Duodenal mucosa (tissue), 2 donors: ENCODE data around the gene DPY19L3.
"Not testable (repeated sequence)": the region's sequence is repeated elsewhere in the genome, so short reads cannot be mapped to it uniquely, and the experiment has no call there.

Source experiments
- H3K27ac ChIP-seq: one replicate; pipeline ENCODE4 v1.7.0; 2013; ENCODE audit warnings: low read depth, low read length
- H3K27me3 ChIP-seq, 2 donors: one replicate each; pipeline ENCODE4 v1.7.0; 2013; ENCODE audit warnings: low read length in 2 of 2, control low read depth in 1 of 2; ENCODE audit not compliant: insufficient read depth in 2 of 2, control insufficient read depth in 1 of 2
- H3K36me3 ChIP-seq, 2 donors: one replicate each; pipeline ENCODE4 v1.7.0; 2013; ENCODE audit warnings: low read length in 2 of 2, control low read depth in 1 of 2; ENCODE audit not compliant: insufficient read depth in 2 of 2, control insufficient read depth in 1 of 2
- H3K4me1 ChIP-seq, 2 donors: one replicate each; pipeline ENCODE4 v1.7.0; 2013; ENCODE audit warnings: low read length in 2 of 2, control low read depth in 1 of 2; ENCODE audit not compliant: insufficient read depth in 2 of 2, control insufficient read depth in 1 of 2
- H3K4me3 ChIP-seq, 2 donors: one replicate each; pipeline ENCODE4 v1.7.0; 2013; ENCODE audit warnings: low read length in 2 of 2, low read depth in 1 of 2
- H3K9ac ChIP-seq, 2 donors: one replicate each; pipeline ENCODE4 v1.7.0; 2013; ENCODE audit warnings: low read length in 2 of 2, low read depth in 1 of 2
- H3K9me3 ChIP-seq, 2 donors: one replicate each; pipeline ENCODE4 v1.7.0; 2013; ENCODE audit warnings: low read length in 2 of 2, control low read depth in 1 of 2; ENCODE audit not compliant: control insufficient read depth in 1 of 2

Gene DPY19L3

GRCh38 chr19:32367063-32367462 lies 38.5 kb upstream of the DPY19L3 start:
- peaks cover 10 to 60% of the 10 kb centered on the region in 2 donors for H3K36me3 ChIP-seq
- H3K9ac ChIP-seq, result no peak overlapping the region
- no peaks in the 10 kb centered on the region for H3K27me3 ChIP-seq
- H3K4me1 ChIP-seq, result peaks cover 0 to 15% of the 10 kb centered on the region in 2 donors
- no peak overlapping the region for H3K27ac ChIP-seq
- no peak overlapping the region for H3K4me3 ChIP-seq
- H3K9me3 ChIP-seq, result no peaks in the 10 kb centered on the region

- no peak overlapping the region for H3K4me3 ChIP-seq
- no peak overlapping the region for H3K27ac ChIP-seq
- H3K9ac ChIP-seq, result no peak overlapping the region
- H3K4me1 ChIP-seq, result peaks cover 4 to 14% of the 10 kb centered on the region in 2 donors
- peaks cover 13 to 60% of the 10 kb centered on the region in 2 donors for H3K36me3 ChIP-seq
- no peaks in the 10 kb centered on the region for H3K27me3 ChIP-seq
- no peaks in the 10 kb centered on the region for H3K9me3 ChIP-seq
Observed at GRCh38 chr19:32367948-32368536, 37.5 kb upstream of the DPY19L3 start.

DNA sequence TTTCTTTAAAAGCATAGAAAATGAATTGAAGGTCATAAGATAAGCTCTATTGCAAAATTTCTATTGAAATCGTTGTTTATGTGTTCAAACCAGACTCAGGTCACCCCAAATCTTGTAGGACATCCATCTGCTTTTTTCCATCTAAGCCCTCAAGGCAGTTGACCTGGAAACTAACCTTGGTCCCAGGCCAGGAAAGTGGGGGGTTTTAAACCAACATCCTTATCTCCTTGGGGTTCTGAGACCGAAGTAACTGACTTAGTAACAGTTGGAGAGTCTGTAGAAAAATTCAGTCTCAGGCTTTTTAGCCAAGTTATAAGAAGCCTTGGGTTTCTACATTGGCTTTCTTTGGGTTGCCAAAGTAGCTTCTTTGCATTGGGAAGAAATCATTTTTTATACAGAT lies 36.8 kb upstream of the DPY19L3 start:
- no peak overlapping the region for H3K4me3 ChIP-seq
- no peak overlapping the region for H3K27ac ChIP-seq
- peaks cover 11 to 13% of the 10 kb centered on the region in 2 donors for H3K4me1 ChIP-seq
- H3K9ac ChIP-seq, result no peak overlapping the region
- no peaks in the 10 kb centered on the region for H3K27me3 ChIP-seq
- H3K36me3 ChIP-seq, result peaks cover 13 to 55% of the 10 kb centered on the region in 2 donors
- no peaks in the 10 kb centered on the region for H3K9me3 ChIP-seq

DNA sequence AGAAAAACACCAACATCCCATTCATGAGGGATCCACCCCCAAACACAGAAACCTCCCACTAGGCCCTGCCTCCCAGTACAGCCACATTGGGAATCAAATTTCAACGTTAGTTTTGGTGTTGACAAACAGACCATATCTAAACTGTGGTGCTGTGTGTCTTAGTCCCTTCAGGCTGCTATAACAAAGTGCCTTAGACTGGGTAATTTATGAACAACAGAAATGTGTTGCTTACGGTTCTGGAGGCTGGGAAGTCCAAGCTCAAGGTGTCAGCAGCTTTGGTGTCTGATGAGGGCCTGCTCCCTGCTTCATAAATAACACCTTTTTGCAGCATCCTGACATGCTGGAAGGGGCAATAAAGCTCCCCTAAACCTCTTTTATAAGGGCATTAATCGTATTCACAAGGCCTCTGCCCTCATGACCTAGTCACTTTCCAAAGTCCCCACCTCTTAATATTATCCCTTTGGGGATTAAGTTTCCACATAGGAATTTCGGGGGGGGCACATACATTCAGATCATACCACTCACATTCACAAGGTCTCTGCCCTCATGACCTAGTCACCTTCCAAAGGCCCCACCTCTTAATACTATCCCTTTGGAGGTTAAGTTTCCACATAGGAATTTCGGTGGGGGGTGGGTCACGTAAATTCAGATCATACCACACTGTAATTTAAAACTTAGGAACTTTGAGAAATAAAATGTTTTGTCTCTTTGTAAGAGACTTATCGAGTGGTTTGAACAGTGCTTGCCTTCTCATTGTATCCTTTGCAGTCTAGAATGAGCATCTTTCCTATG lies 32.6 kb upstream of the DPY19L3 start:
- peak overlapping the region; percentile 33 for H3K27ac ChIP-seq
- no peak overlapping the region for H3K9ac ChIP-seq
- H3K36me3 ChIP-seq, result peaks cover 15 to 39% of the 10 kb centered on the region in 2 donors
- peak overlapping the region; percentile 23 to 37 for H3K4me3 ChIP-seq
- no peaks in the 10 kb centered on the region for H3K27me3 ChIP-seq
- peaks cover 11 to 14% of the 10 kb centered on the region in 2 donors for H3K4me1 ChIP-seq
- no peaks in the 10 kb centered on the region for H3K9me3 ChIP-seq

DNA sequence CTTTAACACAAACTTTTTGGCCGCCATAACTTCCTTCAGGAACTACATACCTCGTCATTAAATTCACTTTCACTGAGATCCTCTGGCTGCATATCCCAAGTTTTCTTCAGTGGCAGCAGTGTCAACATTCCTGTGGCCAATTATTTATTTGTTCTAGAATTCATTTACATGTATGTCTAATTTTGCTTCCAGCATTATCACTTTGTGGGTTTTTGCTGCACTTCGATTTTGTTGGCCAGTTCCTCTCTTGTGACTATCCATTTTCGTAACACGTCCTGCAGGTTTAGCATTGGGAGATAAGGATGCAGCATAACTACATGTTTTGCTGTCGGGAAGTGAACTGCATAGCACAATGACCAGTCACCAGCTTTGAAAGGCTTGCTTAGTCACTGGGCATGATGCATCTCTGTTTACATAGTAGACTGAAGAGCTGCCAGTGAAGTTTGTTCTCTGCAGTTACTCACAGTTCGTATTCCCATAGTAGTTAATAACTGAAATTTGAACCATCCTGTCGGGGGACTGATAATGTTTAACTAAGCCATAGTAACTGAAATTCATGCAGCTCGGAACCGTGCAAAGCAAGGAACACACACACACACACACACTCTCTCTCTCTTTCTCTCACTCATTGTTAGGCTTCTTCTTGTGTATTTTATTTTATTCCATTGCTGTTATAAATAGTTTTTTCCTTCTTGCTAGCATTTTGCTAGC lies 31.8 kb upstream of the DPY19L3 start:
- H3K9me3 ChIP-seq, result no peaks in the 10 kb centered on the region
- H3K36me3 ChIP-seq, result peaks cover 17 to 36% of the 10 kb centered on the region in 2 donors
- no peak overlapping the region for H3K9ac ChIP-seq
- no peaks in the 10 kb centered on the region for H3K27me3 ChIP-seq
- peaks cover 11 to 14% of the 10 kb centered on the region in 2 donors for H3K4me1 ChIP-seq
- H3K27ac ChIP-seq, result peak overlapping the region; percentile 33
- H3K4me3 ChIP-seq, result peak overlapping the region; percentile 23 to 37

- Histone ChIP-seq H3K4me1 (peaks cover 11 to 14% of the 10 kb centered on the region in 2 donors), H3K36me3 (peaks cover 19 to 33% of the 10 kb centered on the region in 2 donors), H3K4me3 (peak overlapping the region in 1 of 2 donors; percentile 24)
- not testable (repeated sequence) for H3K9ac ChIP-seq, H3K27me3 ChIP-seq, H3K9me3 ChIP-seq, H3K27ac ChIP-seq
Observed at GRCh38 chr19:32374362-32374761, 31.2 kb upstream of the DPY19L3 start.

DNA sequence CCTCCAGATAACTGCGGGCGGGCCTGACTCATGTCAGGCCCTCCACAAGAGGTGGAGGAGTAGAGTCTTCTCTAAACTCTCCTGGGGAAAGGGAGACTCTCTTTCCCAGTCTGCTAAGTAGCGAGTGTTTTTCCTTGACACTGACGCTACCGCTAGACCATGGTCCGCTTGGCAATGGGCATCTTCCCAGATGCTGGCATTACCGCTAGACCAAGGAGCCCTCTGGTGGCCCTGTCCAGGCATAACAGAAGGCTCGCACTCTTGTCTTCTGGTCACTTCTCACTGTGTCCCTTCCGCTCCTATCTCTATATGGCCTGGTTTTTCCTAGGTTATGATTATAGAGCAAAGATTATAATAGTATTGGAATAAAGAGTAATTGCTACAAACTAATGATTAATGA lies 28.5 kb upstream of the DPY19L3 start:
- not testable (repeated sequence) for H3K27ac ChIP-seq, H3K9me3 ChIP-seq, H3K9ac ChIP-seq, H3K27me3 ChIP-seq, H3K4me3 ChIP-seq
- Histone ChIP-seq H3K36me3 (peaks cover 19 to 23% of the 10 kb centered on the region in 2 donors), H3K4me1 (peaks cover 20 to 21% of the 10 kb centered on the region in 2 donors)

DNA sequence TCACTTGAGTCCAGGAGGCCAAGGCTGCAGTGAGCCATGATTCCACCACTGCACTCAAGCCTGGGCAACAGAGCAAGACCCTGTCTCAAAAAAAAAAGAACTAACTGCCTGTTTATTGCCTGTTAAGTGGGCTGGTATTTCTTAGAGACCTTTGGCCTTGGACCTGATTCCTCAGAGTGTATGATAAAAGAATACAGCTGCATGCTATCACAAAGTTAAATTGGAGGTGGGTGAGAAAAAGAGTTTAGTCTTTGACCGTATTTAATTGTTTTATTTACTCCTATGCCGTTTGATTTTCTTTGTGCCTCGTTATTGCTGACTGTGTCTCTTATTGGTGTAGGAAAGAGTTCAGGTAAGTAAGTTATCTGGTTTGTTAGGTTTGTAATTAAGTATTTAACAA lies 25.3 kb upstream of the DPY19L3 start:
- peaks cover 6 to 13% of the 10 kb centered on the region in 2 donors for H3K4me1 ChIP-seq
- no peak overlapping the region for H3K4me3 ChIP-seq
- no peak overlapping the region for H3K9ac ChIP-seq
- no peaks in the 10 kb centered on the region for H3K9me3 ChIP-seq
- H3K27me3 ChIP-seq, result no peaks in the 10 kb centered on the region
- no peak overlapping the region for H3K27ac ChIP-seq
- peaks cover 23% of the 10 kb centered on the region in 2 donors for H3K36me3 ChIP-seq

GRCh38 chr19:32387701-32388392 lies 17.7 kb upstream of the DPY19L3 start:
- no peak overlapping the region for H3K27ac ChIP-seq

More at GRCh38 chr19:32387701-32388392, 17.7 kb upstream of the DPY19L3 start:
- Histone ChIP-seq H3K4me3 (no peak overlapping the region), H3K9me3 (no peaks in the 10 kb centered on the region), H3K9ac (no peak overlapping the region), H3K36me3 (peaks cover 6 to 8% of the 10 kb centered on the region in 2 donors), H3K27me3 (no peaks in the 10 kb centered on the region), H3K4me1 (peaks cover 27 to 32% of the 10 kb centered on the region in 2 donors)
